Neural crest cell (in vitro differentiated cells): ENCODE results near the gene RPAP3. TPM values are rescaled to one million over a fixed set of nuclear protein-coding genes. Genes with fewer than 3 reads are reported as not detected.
"Not testable (repeated sequence)": the region's sequence is repeated elsewhere in the genome, so short reads cannot be mapped to it uniquely, and the experiment has no call there.

Experiments
- DNase-seq: peaks from one replicate; pipeline ENCODE4 v3.0.0; 2021; ENCODE audit warnings: low read depth, mixed read lengths, low spot score
- H3K27ac Mint-ChIP-seq: one replicate; pipeline ENCODE4 v1.8.0; 2021; ENCODE audit warnings: mild to moderate bottlenecking, mixed read lengths; ENCODE audit not compliant: unreplicated experiment
- H3K27me3 Mint-ChIP-seq: 2 replicates; pipeline ENCODE4 v1.8.0; 2021; ENCODE audit warnings: low read depth, mild to moderate bottlenecking, mixed read lengths
- H3K36me3 Mint-ChIP-seq: 2 replicates; pipeline ENCODE4 v1.8.0; 2021; ENCODE audit warnings: low read depth, mild to moderate bottlenecking, mixed read lengths
- H3K4me1 Mint-ChIP-seq: 2 replicates; pipeline ENCODE4 v1.8.0; 2021; ENCODE audit warnings: mixed read lengths
- H3K4me3 Mint-ChIP-seq: one replicate; pipeline ENCODE4 v1.8.0; 2021; ENCODE audit warnings: mild to moderate bottlenecking, mixed read lengths
- H3K9me3 Mint-ChIP-seq: 2 replicates; pipeline ENCODE4 v1.8.0; 2021; ENCODE audit warnings: mixed read lengths
- CTCF ChIP-seq: fragments of 200-600 bp; sonication (generic); conservative IDR thresholded peaks from 2 replicates; pipeline ENCODE4 v1.5.0; 2021; ENCODE audit warnings: antibody characterized with exemption, mild to moderate bottlenecking
- total RNA-seq: library from RNA; stranded (reverse); gene quantifications from 2 replicates; pipeline ENCODE4 v1.2.1, GENCODE V29; 2021

The RPAP3 gene
- total RNA-seq, 1 donor from 2014 or later, result 49.4 TPM

GRCh38 chr12:47649381-47649780 lies 56.4 kb downstream of the RPAP3 start:
- Mint-ChIP-seq H3K27ac (no peak overlapping the region), H3K4me3 (no peak overlapping the region), H3K4me1 (peaks cover 4% of the 10 kb centered on the region), H3K36me3 (peaks cover 7% of the 10 kb centered on the region), H3K9me3 (peaks cover 8% of the 10 kb centered on the region), H3K27me3 (no peaks in the 10 kb centered on the region)
- DNase-seq, result no peak
- no peak for TF ChIP-seq CTCF

GRCh38 chr12:47648056-47648579 lies 57.7 kb downstream of the RPAP3 start:
- H3K36me3 Mint-ChIP-seq, result peaks cover 14% of the 10 kb centered on the region

GRCh38 chr12:47642310-47642709 lies 63.5 kb downstream of the RPAP3 start:
- not testable (repeated sequence) for DNase-seq, H3K27ac Mint-ChIP-seq, H3K4me3 Mint-ChIP-seq, H3K4me1 Mint-ChIP-seq, H3K27me3 Mint-ChIP-seq
- Mint-ChIP-seq H3K36me3 (peaks cover 69% of the 10 kb centered on the region), H3K9me3 (peaks cover 43% of the 10 kb centered on the region)

More at GRCh38 chr12:47648056-47648579, 57.7 kb downstream of the RPAP3 start:
- TF ChIP-seq CTCF, result no peak
- Mint-ChIP-seq H3K27me3 (no peaks in the 10 kb centered on the region), H3K4me1 (peaks cover 4% of the 10 kb centered on the region), H3K9me3 (peaks cover 13% of the 10 kb centered on the region), H3K4me3 (no peak overlapping the region), H3K27ac (no peak overlapping the region)
- no peak for DNase-seq

- Mint-ChIP-seq H3K27me3 (no peaks in the 10 kb centered on the region), H3K9me3 (peaks cover 33% of the 10 kb centered on the region), H3K4me3 (no peak overlapping the region), H3K36me3 (peaks cover 68% of the 10 kb centered on the region), H3K27ac (no peak overlapping the region), H3K4me1 (no peaks in the 10 kb centered on the region)
- DNase-seq, result peak; percentile 13
- peak; percentile 58 for TF ChIP-seq CTCF
These were observed 68.7 kb downstream of the RPAP3 start for GRCh38 chr12:47636908-47637780.

GRCh38 chr12:47635770-47636169 lies 70.1 kb downstream of the RPAP3 start:
- H3K27me3 Mint-ChIP-seq, DNase-seq, H3K4me1 Mint-ChIP-seq, H3K4me3 Mint-ChIP-seq, H3K27ac Mint-ChIP-seq: not testable (repeated sequence)
- H3K36me3 Mint-ChIP-seq, result peaks cover 67% of the 10 kb centered on the region
- peaks cover 27% of the 10 kb centered on the region for H3K9me3 Mint-ChIP-seq

GRCh38 chr12:47634127-47634526 lies 71.7 kb downstream of the RPAP3 start:
- Mint-ChIP-seq H3K4me1 (no peaks in the 10 kb centered on the region), H3K4me3 (no peak overlapping the region), H3K9me3 (peaks cover 22% of the 10 kb centered on the region), H3K36me3 (peaks cover 64% of the 10 kb centered on the region), H3K27me3 (no peaks in the 10 kb centered on the region), H3K27ac (no peak overlapping the region)
- TF ChIP-seq CTCF, result no peak
- no peak for DNase-seq
